DND-41 (cell line): ENCODE data around the gene SKA1.

Experiments used
- ATAC-seq: fragments of 200-7000 bp; cut with Tn5 transposase; 3 replicates; pipeline ENCODE4 v1.9.1; 2021; ENCODE audit warnings: low read depth; ENCODE audit not compliant: insufficient read depth
- DNase-seq: peaks from one replicate; pipeline ENCODE4 v3.0.0-alpha.2; 2020
- H2AFZ ChIP-seq: 2 replicates; pipeline ENCODE4 v1.6.0; 2012; ENCODE audit warnings: low read depth, low read length
- H3K27ac ChIP-seq: 2 replicates; pipeline ENCODE4 v1.5.1; 2012; ENCODE audit warnings: low read length, inconsistent platforms
- H3K27me3 ChIP-seq: fragments of 200-600 bp; sonication (generic); 2 replicates; pipeline ENCODE4 v1.6.0; 2012; ENCODE audit warnings: low read length, mild to moderate bottlenecking, inconsistent platforms; ENCODE audit not compliant: insufficient read depth, poor library complexity
- H3K36me3 ChIP-seq: 2 replicates; pipeline ENCODE4 v1.5.1; 2012; ENCODE audit warnings: low read length, inconsistent platforms; ENCODE audit not compliant: insufficient read depth
- H3K4me1 ChIP-seq: 2 replicates; pipeline ENCODE4 v1.5.1; 2012; ENCODE audit warnings: mild to moderate bottlenecking, low read length; ENCODE audit not compliant: insufficient read depth
- H3K4me2 ChIP-seq: 2 replicates; pipeline ENCODE4 v1.6.0; 2012; ENCODE audit warnings: mild to moderate bottlenecking, moderate library complexity, low read length, inconsistent platforms; ENCODE audit not compliant: insufficient read depth
- H3K4me3 ChIP-seq, 2 experiments: fragments of 200-600 bp in 1 of 2; shearing (Covaris generic) in 1 of 2; 2 replicates each; pipeline ENCODE4 v1.5.1; 2012 to 2016; ENCODE audit warnings: inconsistent platforms in 2 of 2, low read length in 2 of 2, mild to moderate bottlenecking in 2 of 2, low read depth in 1 of 2, moderate library complexity in 1 of 2
- H3K79me2 ChIP-seq: 2 replicates; pipeline ENCODE4 v1.6.0; 2012; ENCODE audit warnings: low read length, inconsistent platforms; ENCODE audit not compliant: insufficient read depth
- H3K9ac ChIP-seq: 2 replicates; pipeline ENCODE4 v1.6.0; 2012; ENCODE audit warnings: low read depth, mild to moderate bottlenecking, inconsistent platforms, low read length, moderate library complexity
- H3K9me3 ChIP-seq: 2 replicates; pipeline ENCODE4 v1.5.1; 2012; ENCODE audit warnings: low read length, moderate library complexity, mild to moderate bottlenecking, inconsistent platforms; ENCODE audit not compliant: insufficient read depth, severe bottlenecking
- H4K20me1 ChIP-seq: 2 replicates; pipeline ENCODE4 v1.6.0; 2012; ENCODE audit warnings: low read length; ENCODE audit not compliant: insufficient read depth
- EZH2 ChIP-seq: IDR thresholded peaks from 3 replicates; pipeline ENCODE4 v1.6.1; 2012; ENCODE audit warnings: borderline replicate concordance, low read depth, mild to moderate bottlenecking, moderate library complexity, low read length, inconsistent platforms; ENCODE audit not compliant: severe bottlenecking
- TF ChIP-seq, protein P1 (sequence below): IDR thresholded peaks from 2 replicates; pipeline ENCODE4 v1.5.1; 2012; ENCODE audit warnings: borderline replicate concordance, low read length, moderate library complexity, mild to moderate bottlenecking; ENCODE audit not compliant: poor library complexity, severe bottlenecking; ENCODE audit errors: extremely low read depth

SKA1 gene

DNA sequence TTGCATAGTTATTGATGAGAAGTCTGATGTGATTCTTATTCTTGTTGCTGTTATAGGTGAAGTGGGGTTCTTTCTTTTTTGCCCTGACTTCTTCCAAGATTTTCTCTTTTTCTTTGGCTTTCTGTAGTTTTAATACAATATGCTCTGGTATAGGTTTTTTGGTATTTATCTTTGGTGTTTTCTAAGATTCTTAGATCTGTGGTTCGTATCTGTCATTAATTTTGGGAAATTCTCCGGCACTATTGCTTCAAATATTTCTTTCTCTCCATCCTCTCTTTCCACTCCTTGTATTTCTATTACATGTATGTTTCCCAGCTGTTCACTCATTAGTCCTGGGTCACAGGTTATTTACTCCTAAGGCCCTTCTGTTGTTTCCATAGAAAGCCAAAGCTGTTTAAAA, 43.8 kb downstream of the SKA1 start:
- Histone ChIP-seq H3K4me2 (no peak overlapping the region), H3K79me2 (no peaks in the 10 kb centered on the region), H3K27me3 (no peaks in the 10 kb centered on the region), H3K4me3 (no peak overlapping the region), H3K9ac (no peak overlapping the region), H3K27ac (no peak overlapping the region), H3K36me3 (no peaks in the 10 kb centered on the region), H2AFZ (no peak overlapping the region), H4K20me1 (no peaks in the 10 kb centered on the region), H3K9me3 (peaks cover 6% of the 10 kb centered on the region), H3K4me1 (no peaks in the 10 kb centered on the region)
- ATAC-seq, result no peak
- TF ChIP-seq EZH2, result no peak
- DNase-seq, result no peak

DNA sequence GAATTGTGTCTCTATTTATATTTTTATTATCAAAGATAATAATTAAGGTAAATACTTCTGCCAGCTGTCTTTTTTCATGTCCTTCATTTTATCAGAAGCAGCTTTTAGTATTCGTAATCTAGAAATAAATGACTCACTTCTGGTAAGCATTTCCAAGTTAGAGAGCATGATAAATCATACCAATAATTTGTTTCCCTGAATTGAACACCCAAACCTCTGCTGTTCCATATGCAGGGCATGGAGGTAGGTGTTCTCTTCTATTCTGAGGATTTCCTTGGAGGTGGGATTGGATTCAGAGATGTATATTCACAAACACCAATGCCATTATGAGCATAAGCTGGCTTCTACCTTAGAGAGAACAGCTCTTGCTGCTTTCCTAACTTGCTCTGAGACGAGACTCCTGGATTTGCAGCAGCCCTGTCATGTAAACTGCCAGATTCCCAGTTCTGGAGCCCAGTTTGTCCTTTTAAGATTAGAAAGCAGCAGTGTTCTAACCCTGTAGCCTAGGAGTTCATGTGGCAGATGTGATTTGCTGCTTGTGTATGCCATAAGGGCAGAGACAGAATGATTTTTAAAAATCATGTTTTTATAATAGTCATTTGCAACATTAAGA, 47.5 kb downstream of the SKA1 start:
- Histone ChIP-seq H3K9me3 (peaks cover 6% of the 10 kb centered on the region), H3K4me1 (no peaks in the 10 kb centered on the region), H3K4me3 (no peak overlapping the region), H3K27ac (no peak overlapping the region), H4K20me1 (no peaks in the 10 kb centered on the region), H3K27me3 (peaks cover 5% of the 10 kb centered on the region), H3K79me2 (no peaks in the 10 kb centered on the region), H3K36me3 (no peaks in the 10 kb centered on the region), H3K4me2 (no peak overlapping the region), H3K9ac (no peak overlapping the region), H2AFZ (no peak overlapping the region)
- TF ChIP-seq, protein P1, sequence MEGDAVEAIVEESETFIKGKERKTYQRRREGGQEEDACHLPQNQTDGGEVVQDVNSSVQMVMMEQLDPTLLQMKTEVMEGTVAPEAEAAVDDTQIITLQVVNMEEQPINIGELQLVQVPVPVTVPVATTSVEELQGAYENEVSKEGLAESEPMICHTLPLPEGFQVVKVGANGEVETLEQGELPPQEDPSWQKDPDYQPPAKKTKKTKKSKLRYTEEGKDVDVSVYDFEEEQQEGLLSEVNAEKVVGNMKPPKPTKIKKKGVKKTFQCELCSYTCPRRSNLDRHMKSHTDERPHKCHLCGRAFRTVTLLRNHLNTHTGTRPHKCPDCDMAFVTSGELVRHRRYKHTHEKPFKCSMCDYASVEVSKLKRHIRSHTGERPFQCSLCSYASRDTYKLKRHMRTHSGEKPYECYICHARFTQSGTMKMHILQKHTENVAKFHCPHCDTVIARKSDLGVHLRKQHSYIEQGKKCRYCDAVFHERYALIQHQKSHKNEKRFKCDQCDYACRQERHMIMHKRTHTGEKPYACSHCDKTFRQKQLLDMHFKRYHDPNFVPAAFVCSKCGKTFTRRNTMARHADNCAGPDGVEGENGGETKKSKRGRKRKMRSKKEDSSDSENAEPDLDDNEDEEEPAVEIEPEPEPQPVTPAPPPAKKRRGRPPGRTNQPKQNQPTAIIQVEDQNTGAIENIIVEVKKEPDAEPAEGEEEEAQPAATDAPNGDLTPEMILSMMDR, result no peak
- TF ChIP-seq EZH2, result no peak
- no peak for ATAC-seq
- no peak for DNase-seq

DNA sequence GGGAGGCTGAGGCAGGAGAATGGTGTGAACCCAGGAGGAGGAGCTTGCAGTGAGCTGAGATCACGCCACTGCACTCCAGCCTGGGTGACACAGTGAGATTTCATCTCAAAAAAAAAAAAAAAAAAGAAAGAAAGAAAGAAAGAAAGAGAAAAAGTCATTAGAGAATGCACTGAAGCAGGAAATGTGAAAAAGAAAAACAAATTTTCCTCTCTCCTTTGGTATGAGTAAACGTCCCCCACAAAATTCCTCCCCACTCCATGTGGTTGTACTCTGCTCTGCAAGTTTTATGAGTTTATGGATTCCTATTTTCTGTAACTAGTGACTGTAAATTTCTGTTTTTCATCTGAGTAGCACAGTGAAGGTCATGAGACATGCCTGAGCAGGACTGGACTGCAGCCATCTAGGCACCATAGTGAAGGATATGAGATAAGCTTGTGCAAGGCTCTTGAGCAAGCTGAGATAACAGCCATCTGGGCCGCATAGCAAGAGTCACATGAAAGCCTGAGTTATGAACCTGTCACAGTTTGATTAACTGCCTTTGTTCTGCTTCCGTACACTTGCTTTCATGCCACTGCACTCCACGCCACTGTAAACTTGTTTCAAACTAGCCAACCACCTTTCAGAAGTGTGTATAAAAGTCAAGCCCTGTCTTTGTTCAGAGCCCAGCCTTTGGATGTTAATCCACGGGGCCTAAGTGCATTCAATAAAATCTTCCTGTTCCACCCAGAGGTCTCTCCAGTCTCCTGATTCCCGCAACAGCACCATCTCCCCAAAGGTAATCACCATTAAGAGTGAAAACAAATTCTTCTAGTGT, 50.2 kb downstream of the SKA1 start:
- Histone ChIP-seq H3K4me1 (no peaks in the 10 kb centered on the region), H3K27ac (no peak overlapping the region), H3K27me3 (peaks cover 9% of the 10 kb centered on the region), H3K4me3 (no peak overlapping the region), H3K9ac (no peak overlapping the region), H3K9me3 (no peaks in the 10 kb centered on the region), H3K4me2 (no peak overlapping the region), H2AFZ (no peak overlapping the region), H3K36me3 (no peaks in the 10 kb centered on the region), H3K79me2 (no peaks in the 10 kb centered on the region), H4K20me1 (no peaks in the 10 kb centered on the region)
- no peak for ATAC-seq
- DNase-seq, result no peak
- no peak for TF ChIP-seq EZH2

DNA sequence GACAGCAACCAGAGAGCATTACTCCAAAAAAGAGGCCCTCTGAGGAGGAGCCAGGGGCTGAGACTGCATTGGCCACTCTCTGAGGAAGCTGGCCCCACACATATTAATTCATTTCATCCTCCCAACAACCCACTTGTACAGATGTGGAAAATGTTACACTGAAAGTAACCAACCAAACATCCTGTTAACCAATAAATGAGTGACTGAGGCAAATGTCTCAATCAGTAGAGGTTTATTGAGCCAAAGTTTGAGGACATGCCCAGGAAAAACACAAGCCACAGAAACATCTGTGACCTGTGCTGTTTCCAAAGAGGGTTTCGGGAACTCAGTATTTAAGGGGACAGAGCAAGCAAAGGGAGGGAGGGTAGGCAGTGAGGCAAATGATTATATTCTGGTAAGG, 53.0 kb downstream of the SKA1 start:
- TF ChIP-seq EZH2, result no peak
- TF ChIP-seq, protein P1, result no peak
- Histone ChIP-seq H3K9me3 (no peaks in the 10 kb centered on the region), H3K4me2 (no peak overlapping the region), H3K9ac (no peak overlapping the region), H3K79me2 (no peaks in the 10 kb centered on the region), H3K36me3 (no peaks in the 10 kb centered on the region), H3K4me1 (no peaks in the 10 kb centered on the region), H3K27ac (no peak overlapping the region), H2AFZ (no peak overlapping the region), H3K27me3 (peaks cover 13% of the 10 kb centered on the region), H3K4me3 (no peak overlapping the region), H4K20me1 (no peaks in the 10 kb centered on the region)
- no peak for ATAC-seq
- DNase-seq, result no peak
